Islet of Langerhans (tissue), 1 donor: ENCODE results near the gene DENND2D.

ENCODE experiments used
- FAIRE-seq: peaks from one replicate; lab custom pipeline; 2011; peaks lifted over from hg19 to GRCh38; lab: Jason Lieb, UNC

DENND2D gene, protein sequence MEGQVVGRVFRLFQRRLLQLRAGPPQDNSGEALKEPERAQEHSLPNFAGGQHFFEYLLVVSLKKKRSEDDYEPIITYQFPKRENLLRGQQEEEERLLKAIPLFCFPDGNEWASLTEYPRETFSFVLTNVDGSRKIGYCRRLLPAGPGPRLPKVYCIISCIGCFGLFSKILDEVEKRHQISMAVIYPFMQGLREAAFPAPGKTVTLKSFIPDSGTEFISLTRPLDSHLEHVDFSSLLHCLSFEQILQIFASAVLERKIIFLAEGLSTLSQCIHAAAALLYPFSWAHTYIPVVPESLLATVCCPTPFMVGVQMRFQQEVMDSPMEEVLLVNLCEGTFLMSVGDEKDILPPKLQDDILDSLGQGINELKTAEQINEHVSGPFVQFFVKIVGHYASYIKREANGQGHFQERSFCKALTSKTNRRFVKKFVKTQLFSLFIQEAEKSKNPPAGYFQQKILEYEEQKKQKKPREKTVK

DNA sequence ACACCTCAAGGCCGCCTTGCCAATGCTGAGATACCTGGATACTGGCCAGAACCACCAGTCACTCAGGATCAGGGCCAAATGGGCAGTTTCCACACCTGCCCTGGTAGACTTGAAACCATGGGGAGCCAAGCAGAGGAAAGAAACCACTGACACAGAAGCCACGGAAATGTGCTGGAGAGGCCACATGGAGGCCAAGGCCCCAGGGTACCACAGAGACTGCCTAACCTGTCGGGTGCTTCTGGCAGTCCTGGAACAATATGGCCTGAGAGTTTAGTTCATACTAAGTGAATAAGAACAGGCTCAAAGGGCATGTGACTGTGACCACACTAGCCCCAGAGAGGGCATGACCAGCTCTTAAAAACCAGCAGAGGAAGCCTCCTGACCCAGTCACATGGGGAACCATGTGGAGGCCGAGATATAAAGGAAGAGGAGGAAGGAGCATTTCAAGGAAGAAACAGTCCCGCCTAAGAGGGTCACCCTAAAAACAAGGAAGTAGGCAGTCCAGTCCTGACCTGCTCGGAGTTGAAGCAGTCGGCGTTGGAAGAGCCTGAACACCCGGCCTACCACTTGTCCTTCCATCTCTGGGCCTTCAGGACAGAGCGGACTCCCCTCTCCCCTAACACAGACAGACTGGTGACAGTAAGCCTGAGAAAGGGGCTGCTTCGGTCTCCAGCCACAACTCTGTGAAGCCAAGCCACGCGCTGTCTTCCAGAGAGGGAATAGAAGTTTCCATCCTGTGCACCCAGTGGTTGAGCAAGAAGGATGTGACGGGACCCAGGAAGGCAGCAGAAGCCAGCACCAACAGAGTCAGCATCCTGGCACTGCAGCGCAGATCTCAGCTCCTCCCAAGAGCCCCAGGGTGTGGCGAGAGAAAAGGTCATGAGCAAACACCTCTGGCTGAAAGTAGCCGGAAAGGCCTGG, at the start of gene DENND2D:
Gene DENND2D, minus strand, starts transcription at position 766 of the 921 bp plus-strand sequence. Its CDS starts 187 bp downstream, at position 579.
- no peak for FAIRE-seq

- FAIRE-seq, result no peak
Observed at GRCh38 chr1:111249960-111250359, 49.5 kb upstream of the DENND2D start.

GRCh38 chr1:111247125-111247838, 46.8 kb upstream of the DENND2D start:
- FAIRE-seq, result no peak

DNA sequence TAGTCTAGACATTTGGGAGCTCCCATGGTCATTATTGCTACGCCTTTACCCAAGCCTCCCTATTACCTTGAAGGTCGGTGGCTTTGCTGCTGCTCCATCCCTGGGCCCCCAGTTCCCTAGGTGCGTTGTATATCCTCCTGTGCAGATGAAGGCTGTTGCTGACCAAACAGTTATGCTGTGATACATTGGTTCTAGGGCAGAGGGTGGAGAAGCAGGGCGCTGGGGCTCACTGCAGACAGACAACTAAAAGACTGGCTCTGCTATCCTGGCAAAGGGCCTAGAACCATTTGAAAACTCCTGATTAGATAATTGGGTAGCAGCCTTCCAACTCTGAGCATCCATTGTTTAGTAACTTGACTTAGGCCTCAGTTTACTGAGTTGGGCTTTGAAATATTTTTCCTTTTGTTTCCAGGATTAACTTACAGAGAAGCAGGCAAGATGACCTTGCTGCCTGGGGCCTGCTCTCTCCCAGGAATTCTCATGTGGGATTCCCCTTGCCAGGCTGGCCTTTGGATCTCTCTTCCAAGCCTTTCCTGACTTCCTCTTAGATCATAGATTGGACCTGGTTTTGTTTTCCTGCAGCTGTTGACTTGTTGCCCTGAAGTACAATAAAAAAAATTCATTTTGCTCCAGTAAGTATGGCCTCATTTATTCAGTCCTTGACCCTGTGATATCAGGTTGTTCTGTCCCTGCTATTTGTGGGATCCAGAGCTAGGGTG, 42.5 kb upstream of the DENND2D start:
- FAIRE-seq, result no peak

DNA sequence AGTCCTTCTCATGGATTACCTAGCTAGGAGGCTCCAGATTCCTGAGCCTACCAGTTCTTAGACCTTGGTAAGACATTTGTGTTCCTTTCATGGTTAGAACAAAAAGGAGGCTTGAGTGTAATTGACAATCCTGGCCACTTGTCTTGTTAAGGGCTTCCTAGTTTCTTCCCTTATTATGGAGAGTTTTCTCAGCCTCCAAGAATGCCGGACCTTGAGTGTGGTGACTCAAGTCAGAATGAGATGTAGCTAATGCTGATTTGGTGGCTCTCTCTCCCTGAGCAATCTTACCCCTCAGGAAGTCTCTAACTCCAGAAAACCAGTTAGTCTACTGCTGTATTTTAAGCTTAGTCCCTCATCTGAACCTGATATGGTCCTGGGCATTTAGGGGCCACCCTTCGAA, 41.4 kb upstream of the DENND2D start:
- no peak for FAIRE-seq

- no peak for FAIRE-seq
Observed at GRCh38 chr1:111238056-111238795, 37.8 kb upstream of the DENND2D start.

DNA sequence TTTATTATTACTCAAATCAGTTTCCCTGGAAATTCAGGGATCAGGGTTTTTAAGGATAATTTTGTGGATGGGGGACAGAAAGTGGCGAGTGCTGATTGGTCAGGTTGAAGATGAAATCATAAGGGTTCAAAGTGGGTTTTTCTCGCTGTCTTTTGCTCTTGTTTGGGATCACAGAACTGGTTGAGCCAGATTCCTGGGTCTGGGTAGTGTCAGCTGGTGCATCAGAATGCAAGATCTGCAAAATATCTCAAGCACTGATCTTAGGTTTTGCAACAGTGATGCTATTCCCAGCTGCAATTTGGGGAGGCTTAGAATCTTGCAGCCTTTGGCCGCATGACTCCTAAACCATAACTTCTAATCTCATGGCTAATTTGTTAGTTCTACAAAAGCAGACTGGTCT, 36.4 kb upstream of the DENND2D start:
- no peak for FAIRE-seq

- no peak for FAIRE-seq
Observed at GRCh38 chr1:111236379-111236778, 35.9 kb upstream of the DENND2D start.

DNA sequence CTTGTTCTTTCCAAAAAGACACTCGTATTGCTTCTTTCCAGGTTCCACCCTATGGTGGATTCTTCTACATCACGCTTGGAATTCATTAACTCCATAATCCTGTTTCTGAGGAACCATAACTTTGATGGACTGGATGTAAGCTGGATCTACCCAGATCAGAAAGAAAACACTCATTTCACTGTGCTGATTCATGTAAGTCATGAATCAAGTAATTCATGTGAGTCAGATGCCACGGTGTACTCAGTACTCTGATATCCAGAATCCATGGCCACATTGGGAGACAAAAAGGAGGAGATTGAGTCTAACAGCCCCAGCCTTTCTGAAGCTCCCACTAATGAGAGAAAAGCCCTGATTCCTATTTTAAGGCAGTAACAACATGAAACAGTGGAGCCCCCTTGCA, 34.4 kb upstream of the DENND2D start:
- no peak for FAIRE-seq

DNA sequence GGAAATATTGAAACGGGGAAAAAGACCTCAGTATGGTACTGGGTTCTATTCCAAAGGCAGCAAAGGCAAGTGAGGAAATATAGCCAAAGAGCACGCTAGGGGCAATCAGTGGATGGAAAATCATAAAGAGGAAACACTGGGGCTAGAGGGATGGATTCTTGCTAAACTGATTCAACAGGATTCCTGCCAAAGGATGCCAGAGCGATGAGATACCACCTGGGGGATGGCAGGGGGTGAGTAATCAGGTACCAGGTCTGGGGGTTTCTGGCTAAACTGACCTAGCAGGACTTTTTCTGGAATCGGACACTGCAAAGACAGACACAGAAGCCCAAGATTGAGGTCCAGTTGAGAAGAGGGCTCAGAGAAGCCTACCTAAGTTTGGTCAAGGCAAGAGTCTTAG, 33.8 kb upstream of the DENND2D start:
- FAIRE-seq, result no peak

DNA sequence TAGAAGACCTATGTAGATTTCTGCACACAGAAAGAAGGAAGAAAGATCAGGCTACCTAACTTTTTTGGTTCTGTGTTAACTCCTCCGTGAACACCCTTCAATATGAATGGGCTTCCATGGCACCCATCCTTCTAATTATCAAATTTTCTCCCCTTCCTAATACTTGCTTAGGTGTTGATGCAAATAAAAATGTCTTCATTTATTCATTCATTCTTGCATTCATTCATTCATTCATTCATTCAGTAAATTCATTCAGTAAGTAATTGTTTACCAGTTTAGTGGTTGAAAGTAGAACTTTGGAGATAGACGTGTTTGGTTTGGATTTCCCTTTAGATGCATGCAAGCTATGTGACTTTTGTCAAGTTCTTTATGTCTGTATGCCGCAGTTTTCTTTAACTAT, 31.7 kb upstream of the DENND2D start:
- no peak for FAIRE-seq

DNA sequence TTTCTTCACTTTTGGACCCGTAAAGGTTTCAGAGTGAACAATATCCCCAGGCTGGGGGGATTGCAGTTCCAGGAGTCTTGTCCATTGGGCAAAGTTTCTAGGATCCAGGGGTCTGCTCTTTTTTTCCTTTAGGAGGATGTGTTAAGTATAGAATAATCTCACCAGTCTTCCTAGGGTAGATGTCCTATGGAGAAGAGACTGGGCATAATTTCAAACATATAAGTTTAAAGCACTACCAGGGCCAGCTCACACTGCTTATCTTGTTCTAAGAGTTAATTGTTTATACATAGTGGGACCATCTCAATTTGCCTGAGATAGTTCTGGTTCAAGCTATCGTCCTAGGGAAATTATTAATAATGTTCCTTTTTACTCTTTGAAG, 28.3 kb upstream of the DENND2D start:
- no peak for FAIRE-seq

GRCh38 chr1:111227851-111228747, 27.7 kb upstream of the DENND2D start:
- no peak for FAIRE-seq

- FAIRE-seq, result no peak
Observed at GRCh38 chr1:111227434-111227833, 27.0 kb upstream of the DENND2D start, which contains the start of gene CHI3L2. TSS of gene CHI3L2 (plus strand) at chr1:111227713. CDS start at chr1:111227730, 17 bp downstream.

- no peak for FAIRE-seq
Observed at GRCh38 chr1:111225717-111226400, 25.4 kb upstream of the DENND2D start.

DNA sequence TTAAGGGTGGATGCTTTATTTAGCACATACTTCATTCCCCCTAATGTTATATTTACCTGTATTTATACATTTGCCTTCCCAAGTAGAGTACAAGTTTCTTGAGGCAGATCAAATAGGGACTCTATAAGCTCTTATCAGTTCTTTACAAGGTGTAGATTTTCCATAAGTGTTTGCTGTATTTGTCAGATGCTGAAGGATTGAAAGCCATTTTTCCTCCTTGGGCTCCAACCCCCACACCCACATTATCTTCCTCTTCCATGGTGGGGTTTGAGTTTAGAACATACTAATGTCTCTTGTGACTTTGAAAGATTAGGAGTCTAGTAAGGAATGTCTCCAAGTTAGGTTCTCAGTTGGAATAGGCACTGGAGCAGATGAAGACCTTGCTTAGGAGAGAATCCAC, 24.6 kb upstream of the DENND2D start:
- FAIRE-seq, result no peak

DNA sequence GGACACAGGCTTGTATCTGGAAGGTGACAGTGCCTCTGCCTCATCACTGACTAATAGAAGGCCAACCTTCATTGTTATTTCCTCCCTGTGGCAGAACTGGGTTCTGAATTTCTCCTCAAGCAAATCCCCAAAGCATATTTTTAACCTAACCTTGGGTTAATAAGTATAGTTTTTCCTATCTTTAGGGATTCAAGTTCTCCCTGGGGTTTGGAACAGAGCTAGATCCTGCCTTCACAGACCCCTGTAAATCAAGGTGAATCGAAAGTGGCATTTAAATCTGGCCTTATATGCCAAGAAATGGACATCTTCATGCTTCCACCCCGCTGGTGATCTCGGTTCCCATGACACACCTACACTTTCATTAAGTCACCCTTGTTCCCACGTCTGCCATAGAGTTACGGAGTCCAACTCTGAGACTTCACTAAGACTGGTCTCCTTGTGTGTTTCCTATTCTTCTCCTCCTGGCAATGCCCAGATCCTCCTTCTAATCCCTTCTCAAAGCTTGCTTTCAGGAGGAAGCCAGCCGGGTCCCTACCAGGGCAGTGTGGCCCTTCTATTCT, 22.8 kb upstream of the DENND2D start:
- no peak for FAIRE-seq

GRCh38 chr1:111222308-111223125, 22.1 kb upstream of the DENND2D start:
- no peak for FAIRE-seq
